Measurements from ENCODE around the gene PDE6D.

Gene PDE6D

GRCh38 chr2:231685349-231686191 is 95.5 kb downstream of the PDE6D start:
- no peak for DNase-seq (ENCODE audit: low read depth, low spot score)
- no peak overlapping the region for H3K27ac ChIP-seq

- DNase-seq (ENCODE audit: low read depth, low spot score), result no peak
- H3K27ac ChIP-seq, result no peak overlapping the region
These were observed 96.5 kb downstream of the PDE6D start for GRCh38 chr2:231684314-231685223.

GRCh38 chr2:231683292-231684235 is 97.5 kb downstream of the PDE6D start:
- DNase-seq (ENCODE audit: low read depth, low spot score), result no peak
- no peak overlapping the region for H3K27ac ChIP-seq

GRCh38 chr2:231682603-231683291 is 98.3 kb downstream of the PDE6D start:
- no peak overlapping the region for H3K27ac ChIP-seq
- no peak for DNase-seq (ENCODE audit: low read depth, low spot score)

Measured in epithelial cell of prostate (primary cell).